HG02884 (cell line): ENCODE data around the gene PPP3CA.

Experiments
- ATAC-seq: cut with Tn5 transposase; IDR thresholded peaks from one replicate; pipeline ENCODE4 v1.9.1; 2021; ENCODE audit warnings: mild to moderate bottlenecking, moderate library complexity; ENCODE audit not compliant: unreplicated experiment

Gene PPP3CA

GRCh38 chr4:101065935-101066485 lies 281.3 kb downstream of the PPP3CA start:
- ATAC-seq, result no peak

GRCh38 chr4:101065346-101065745 lies 282.0 kb downstream of the PPP3CA start:
- no peak for ATAC-seq

GRCh38 chr4:101064541-101065180 lies 282.7 kb downstream of the PPP3CA start:
- ATAC-seq, result no peak

GRCh38 chr4:101055392-101055791 lies 291.9 kb downstream of the PPP3CA start:
- ATAC-seq, result no peak

- no peak for ATAC-seq
Observed at GRCh38 chr4:101050837-101051205, 296.5 kb downstream of the PPP3CA start.

GRCh38 chr4:101050088-101050836 lies 297.1 kb downstream of the PPP3CA start:
- no peak for ATAC-seq

GRCh38 chr4:101049549-101050001 lies 297.8 kb downstream of the PPP3CA start:
- ATAC-seq, result no peak

- no peak for ATAC-seq
Observed at GRCh38 chr4:101044766-101045165, 302.6 kb downstream of the PPP3CA start.

- no peak for ATAC-seq
Observed at GRCh38 chr4:101042847-101043246, 304.5 kb downstream of the PPP3CA start.

GRCh38 chr4:101040776-101041175 lies 306.6 kb downstream of the PPP3CA start:
- ATAC-seq, result no peak

- ATAC-seq, result no peak
Observed at GRCh38 chr4:101039367-101039766, 308.0 kb downstream of the PPP3CA start.

- no peak for ATAC-seq
Observed at GRCh38 chr4:101037938-101038413, 309.4 kb downstream of the PPP3CA start.

- ATAC-seq, result no peak
Observed at GRCh38 chr4:101037249-101037648, 310.1 kb downstream of the PPP3CA start.

GRCh38 chr4:101035487-101035886 lies 311.8 kb downstream of the PPP3CA start:
- ATAC-seq, result no peak

- no peak for ATAC-seq
Observed at GRCh38 chr4:101033986-101034385, 313.3 kb downstream of the PPP3CA start.

- no peak for ATAC-seq
Observed at GRCh38 chr4:101032541-101032940, 314.8 kb downstream of the PPP3CA start.

- no peak for ATAC-seq
Observed at GRCh38 chr4:101031971-101032370, 315.4 kb downstream of the PPP3CA start.

GRCh38 chr4:101028886-101029285 lies 318.4 kb downstream of the PPP3CA start:
- no peak for ATAC-seq

- no peak for ATAC-seq
Observed at GRCh38 chr4:101027721-101028120, 319.6 kb downstream of the PPP3CA start.

- ATAC-seq, result no peak
Observed at GRCh38 chr4:101025755-101026154, 321.6 kb downstream of the PPP3CA start.

GRCh38 chr4:101022151-101023024 lies 324.9 kb downstream of the PPP3CA start:
- no peak for ATAC-seq
